GM19467 (cell line): ENCODE measurements around the gene SLC4A7.

Experiments used
- ATAC-seq: cut with Tn5 transposase; IDR thresholded peaks from one replicate; pipeline ENCODE4 v1.9.1; 2021; ENCODE audit warnings: mild to moderate bottlenecking, moderate library complexity; ENCODE audit not compliant: unreplicated experiment

Gene SLC4A7

DNA sequence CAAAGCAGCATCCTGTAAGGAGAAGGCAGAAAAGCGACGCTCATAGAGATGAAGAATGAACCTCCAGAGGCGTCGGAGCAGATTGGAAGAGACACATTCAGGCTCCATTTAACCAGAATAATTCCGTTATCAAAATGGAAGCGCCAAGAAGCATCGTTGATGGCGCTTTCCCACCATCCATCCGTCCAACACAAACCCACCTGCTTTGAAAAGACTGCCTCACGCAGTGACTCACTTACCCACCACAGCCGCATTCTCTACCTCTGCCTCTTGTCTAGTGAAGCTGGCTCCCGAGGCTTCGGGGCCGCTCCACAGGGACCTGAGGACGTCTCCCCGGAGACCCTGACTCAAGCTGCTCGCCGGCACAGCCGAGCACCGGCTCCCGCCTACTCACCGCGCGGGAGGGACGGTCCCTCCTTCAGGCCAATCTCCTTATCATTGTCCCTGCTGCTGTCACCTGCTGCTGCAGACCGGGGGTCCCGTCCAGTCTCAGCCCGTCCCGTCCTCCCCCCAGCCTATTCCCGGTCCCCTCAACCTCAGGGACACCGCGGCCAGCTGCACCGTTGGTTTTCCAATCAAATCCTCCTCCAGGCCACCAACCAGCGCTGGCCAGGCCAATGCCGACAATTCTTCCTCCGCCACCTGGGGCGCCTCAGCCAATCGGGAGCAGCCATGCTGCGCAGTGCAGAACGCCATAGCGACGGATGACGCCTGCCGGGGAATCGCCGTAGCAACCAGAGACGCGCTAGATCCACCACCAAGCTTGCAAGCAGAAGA lies 115.2 kb downstream of the SLC4A7 start, which contains the start of gene NEK10:
NEK10 (minus strand) TSS at position 553 of the 777 bp plus-strand sequence. CDS start 16,501 bp downstream, outside the sequence.
- peak; percentile 100 for ATAC-seq

DNA sequence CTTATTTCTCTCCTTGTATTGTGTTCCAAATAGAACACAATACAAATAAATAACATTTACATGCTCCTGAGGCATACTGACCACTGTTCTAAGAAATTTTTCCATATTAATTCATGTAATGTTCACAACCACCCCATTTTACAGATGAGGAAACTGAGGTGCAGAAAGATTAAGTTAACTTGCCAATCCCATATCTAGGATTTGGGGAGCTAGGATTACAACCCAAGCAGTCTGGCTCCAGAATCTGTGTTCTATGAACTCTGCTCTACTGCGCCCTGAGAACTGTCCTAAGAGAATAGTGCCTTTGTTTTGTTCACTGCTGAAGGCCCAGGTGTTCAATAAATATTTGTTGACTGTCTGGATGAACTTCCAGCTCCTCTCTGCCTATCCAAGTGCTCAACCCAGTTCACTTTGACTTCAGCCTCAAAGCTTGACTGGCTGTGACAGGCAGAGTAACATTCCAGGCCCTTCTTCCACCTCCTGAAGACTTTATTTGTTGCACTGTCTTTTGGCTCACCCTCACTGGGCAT lies 118.1 kb downstream of the SLC4A7 start:
- ATAC-seq, result no peak

DNA sequence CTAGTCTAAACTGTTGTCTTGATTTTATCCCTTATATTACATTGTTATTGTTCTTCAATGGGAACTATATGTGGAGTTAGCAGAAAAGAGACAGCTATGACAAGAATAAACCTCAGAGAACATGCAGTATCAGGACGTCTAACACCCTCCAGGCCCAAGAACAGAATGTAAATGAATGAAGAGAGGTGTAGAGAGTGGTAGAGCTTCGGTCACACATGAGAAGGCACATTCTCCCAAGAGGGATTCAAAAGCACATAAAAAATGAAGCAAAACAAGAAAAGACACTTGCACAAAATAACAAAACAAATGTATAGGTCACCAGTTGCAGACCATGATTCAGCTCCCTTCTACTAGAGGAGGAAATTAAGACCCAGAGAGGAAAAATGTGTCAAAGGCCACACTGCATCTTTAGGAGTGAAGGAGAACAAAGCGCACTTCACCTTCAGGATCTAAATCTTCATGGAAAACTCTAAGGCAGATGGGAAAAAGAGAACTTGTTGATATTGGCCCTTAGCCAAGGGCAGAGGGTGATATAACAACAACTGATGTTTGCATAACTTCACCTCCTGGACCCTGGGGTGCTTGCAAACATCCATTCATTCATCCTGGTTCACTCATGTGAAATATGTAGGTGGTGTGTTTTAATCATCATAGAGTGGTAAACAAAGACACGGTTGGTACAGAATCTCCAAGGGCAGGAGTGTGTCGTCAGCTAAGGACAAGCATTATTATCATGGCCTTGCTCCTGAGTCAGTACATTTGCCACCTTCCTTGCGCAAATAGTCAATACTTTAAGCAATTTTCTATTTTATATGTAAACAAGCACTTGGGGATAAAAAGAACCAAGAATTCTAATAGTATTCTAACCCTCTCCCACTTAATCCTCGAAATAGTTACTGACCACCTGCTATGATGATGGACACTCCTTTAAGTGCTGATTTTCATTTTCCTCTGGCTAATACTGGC lies 123.8 kb downstream of the SLC4A7 start:
- peak; percentile 50 for ATAC-seq

DNA sequence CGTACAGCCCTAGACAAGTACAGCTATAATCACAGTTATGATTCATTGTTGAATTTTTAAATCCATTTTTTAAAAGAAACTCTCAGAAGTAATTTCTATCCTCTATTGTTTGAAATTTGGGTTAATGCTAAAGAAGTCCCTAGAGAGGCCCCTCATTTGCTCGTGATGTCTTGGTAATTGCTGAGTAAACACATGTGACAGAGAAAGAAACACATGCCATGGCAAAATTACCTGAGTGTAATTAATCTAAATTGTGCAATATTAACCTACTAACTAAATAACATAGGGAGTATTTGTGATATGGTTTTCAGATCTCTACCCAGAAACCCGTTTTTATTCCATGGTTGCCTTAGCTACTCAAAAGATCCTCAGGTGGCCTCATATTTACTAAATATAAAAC lies 125.8 kb downstream of the SLC4A7 start:
- ATAC-seq, result no peak

DNA sequence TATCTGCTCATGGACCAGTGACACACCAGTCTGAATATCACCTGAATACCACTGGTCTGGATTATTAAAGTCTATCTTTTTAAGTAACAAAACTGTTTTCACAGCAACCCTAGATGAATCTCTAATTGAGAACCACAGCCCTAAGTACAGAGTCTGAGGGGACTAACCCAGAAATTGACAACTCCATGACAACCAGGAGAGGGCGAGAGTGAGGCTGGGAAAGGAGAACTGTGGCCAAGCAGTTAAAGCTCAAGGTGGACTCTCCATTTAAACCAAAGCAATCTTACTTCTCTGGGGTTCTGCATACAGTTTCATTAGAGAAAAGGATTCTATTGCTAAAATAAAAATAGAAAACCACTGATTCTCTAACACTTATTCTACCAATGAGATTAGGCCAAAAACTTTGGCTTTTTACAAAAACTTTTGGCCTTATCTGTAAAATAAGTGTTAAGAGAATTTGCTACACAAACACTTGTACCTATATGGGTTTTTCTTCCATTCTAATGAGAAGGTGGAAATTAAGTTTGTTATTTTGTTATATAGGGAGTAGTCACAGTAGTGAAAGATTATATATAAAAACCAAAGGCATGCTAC lies 126.4 kb downstream of the SLC4A7 start:
- ATAC-seq, result peak; percentile 80

DNA sequence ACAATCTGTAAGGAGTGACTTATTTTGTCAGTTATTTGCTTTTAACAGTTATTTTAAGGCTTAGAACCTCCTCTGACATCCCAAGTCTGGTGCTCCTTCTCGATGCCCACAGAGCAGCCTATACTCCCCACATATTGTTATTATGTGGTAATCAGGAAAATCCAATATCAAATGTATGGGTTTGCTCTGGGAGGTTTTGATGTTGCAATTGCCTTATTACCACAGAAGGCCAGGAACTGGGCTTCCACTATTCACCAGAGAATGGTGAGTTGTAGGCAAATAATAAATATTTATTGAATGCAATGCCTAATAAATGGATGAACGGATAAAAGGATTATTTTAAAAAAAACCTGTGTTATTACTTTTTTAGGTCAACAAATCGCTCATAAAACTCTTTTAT lies 127.2 kb downstream of the SLC4A7 start:
- no peak for ATAC-seq

DNA sequence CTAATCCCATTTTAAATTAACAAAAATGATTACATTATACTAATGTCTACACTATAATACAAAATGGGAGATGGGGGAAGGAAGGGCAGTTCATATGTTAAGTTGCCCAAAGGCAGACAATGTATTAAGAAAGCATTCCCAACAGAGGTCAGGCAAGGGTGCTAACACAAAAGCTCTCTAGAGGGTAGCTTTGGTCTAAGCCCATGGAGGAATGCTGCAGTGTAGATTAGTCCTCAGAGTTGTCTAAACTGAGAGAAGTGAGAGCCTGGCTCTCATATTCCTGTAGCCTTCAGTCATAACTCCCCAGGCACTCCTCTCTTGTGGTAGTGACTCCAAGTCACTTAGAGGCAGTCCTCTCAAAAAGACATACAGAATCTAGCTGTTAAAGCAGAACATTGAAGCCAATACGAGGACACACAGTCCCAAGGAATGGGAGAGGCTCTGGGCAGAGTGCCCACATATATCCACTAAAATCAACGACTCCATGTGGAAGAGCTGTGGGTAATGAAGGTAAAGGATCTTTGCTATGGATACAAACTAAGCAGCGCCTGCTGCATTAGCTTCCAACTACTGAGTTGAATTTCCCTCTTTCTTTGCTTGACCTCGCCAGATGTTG lies 129.5 kb downstream of the SLC4A7 start:
- no peak for ATAC-seq

DNA sequence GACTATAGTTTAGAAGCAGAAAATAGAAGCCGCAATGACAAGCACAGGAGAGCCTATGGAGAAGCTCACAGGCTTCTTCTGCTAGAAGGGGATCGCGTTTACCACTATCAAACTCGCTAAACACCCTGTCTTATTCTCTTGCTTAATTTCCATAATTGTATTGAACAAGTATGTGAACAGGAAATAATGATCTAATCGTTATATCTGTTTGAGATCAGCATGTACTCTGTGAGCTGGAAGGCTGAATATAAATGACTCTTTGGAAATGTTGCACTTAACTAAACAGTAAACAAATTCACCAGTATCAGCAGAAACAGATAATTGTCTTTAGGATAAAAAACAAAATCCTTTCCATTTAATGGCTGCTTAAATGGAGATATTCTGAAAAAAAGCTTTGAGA lies 130.0 kb downstream of the SLC4A7 start:
- no peak for ATAC-seq

DNA sequence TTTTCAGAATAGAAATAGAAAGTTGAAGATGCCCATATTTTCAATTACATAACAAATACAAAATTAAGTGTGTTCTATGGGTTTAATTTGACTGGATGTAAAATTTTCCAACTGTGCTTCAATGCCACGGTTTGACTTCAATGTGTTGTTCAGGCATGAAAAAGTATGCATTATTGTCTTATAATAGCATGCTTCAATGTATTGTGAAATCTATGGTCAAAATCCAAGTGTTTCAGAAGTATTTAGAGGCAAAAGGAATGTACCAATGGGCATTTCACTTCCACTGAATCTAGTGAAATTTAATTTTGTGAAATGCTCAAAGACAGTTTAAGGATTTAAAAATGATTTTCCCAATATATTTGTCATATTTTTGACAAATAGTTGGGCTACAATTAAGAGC lies 131.0 kb downstream of the SLC4A7 start:
- no peak for ATAC-seq

DNA sequence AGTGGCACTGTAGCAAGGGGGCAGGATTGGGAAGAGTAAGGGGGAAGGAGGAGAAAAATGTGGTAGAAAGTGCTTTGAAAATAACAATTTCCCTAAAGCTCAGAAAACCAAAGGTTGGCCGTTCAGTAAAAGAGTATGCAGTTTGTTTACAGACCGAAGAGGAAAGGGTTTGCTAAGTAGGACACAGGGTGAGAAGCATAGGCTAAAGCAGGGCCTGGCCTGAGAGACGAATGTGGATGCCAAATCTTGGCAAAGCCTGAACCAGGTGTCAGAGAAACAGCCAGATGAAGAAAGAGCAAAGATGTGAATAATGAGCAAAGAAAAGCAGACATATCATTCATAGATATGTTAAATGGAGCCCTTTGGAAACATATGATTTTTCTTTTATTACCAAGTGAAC lies 132.1 kb downstream of the SLC4A7 start:
- ATAC-seq, result no peak

DNA sequence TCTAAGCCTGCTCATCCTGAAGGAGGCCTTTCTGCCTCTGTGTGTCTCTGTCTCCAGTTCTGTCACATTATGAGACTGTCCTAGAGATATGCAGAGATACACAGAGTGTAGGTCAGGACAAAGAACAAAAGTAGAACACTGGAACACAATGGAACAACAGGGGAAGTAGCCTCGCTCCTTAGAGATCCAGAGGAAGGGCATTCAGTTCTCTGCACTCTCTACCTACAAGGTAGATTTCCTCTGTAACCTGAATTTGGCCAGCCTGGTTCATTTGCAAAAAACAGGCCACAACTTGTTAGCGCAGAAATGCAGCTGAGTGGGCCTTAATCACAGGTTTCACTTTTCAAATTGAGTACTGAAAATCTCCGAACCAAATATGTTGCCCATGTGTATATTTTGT lies 134.4 kb downstream of the SLC4A7 start:
- ATAC-seq, result peak; percentile 50

DNA sequence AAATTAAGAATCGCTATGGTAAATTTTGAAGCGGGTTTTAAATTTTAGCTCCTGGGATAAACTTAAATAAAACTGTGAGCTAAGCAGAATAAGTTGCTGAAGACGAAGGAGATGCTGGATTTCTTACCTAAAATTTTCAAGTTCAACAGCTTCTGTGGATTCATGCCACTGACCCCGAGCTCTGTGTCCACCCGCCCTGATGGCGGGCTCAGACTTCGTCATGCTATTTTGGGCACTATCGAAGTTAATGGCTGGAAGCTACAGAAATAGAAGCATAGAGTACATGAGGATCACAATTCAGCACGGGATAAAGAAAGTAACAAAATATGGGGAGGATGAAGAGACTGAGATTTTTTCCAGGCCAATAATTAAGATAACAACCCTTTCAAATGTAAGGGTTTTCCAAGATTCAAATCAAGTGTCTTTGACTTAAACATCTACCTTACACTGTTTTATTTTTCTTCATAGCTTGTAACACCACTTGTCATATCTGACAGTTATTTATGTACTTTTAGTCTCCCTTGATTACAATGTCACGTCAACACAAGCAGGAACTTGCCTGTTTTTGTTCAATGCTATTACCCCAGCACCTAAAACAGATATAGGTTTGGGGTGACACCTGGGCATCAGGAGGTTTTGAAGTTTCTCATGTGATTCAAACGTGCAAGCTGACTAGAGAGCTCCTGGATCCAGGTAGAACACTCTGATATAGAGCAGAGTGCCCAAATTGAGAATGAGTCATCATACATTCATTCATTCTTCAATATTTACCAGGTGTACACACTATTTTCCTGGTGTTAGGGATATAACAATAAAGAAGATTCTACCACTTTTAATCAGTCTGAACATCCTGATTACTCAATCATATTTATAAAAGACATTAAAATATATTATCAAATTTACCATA lies 138.0 kb downstream of the SLC4A7 start:
- no peak for ATAC-seq

DNA sequence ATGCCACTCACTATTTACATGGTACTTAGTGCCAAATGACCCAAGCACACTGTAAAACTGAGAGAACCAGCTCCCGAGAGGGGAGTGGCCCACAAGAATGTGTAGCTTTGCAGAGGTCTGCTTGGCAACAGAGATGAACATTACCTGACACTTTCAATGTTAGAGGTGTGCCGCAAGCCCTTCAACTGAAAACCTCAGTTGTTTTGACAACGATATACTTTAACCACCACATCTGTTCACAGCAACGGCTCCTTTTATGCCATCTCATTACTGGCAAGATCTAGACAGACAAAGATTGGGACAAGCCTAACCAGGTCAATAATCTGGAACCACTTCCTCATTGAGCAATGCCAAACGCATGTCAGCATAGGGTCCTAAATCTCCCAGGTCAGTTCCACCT lies 138.7 kb downstream of the SLC4A7 start:
- ATAC-seq, result no peak

DNA sequence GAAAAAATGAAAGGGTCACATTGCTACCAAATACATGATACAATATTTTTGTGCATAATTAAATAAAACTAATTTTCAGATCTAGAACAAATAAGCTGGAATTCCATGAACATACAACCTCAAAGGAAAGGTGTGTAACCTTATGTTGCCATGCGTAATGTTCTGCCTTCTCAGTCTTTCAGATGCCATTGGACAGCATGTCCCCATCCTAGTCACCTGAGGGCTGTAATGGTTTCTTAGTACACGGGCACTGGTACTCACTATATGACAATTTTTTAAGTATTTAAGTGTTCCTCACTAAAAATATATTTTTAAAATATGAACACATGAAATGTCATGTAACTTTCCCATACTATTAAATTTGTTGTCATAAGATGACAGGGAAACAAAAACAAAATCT lies 139.1 kb downstream of the SLC4A7 start:
- ATAC-seq, result no peak

DNA sequence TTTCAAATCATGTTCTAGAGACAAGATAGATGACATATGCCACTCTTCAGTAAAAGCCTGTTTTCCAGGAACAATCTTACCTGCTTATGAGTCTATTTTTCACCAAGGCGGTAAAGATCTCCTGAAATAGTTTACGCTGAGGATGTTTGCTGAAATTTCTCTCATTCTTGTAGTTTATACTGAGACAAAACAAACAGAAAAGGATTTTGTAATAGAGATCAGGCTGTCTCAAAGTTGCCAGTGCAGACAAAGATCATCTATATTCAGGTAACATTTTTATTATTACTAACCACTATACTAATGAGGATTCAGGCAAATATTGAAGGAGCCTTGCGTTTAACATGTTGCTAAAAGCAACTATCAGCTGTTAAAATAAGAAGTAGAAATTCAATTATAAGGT lies 140.0 kb downstream of the SLC4A7 start:
- ATAC-seq, result no peak

DNA sequence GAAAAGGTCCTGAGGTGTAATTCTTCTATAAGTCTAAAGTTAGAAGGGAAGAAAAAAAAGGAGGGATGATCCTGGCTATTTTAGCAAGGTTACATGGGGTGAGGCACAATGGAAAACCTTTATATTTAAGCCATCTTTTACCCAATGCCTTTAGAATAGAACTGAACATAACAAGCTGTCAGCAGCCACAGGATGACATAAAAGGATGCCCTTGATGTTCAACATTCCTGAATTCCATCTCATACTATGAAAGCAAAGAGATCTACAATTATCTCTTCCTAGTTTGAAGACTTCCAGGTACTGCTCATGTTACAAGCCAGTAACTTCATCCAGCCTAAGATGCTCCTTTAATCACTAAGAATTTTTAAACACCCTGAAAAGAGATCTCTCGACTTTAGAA lies 141.9 kb downstream of the SLC4A7 start:
- ATAC-seq, result no peak

DNA sequence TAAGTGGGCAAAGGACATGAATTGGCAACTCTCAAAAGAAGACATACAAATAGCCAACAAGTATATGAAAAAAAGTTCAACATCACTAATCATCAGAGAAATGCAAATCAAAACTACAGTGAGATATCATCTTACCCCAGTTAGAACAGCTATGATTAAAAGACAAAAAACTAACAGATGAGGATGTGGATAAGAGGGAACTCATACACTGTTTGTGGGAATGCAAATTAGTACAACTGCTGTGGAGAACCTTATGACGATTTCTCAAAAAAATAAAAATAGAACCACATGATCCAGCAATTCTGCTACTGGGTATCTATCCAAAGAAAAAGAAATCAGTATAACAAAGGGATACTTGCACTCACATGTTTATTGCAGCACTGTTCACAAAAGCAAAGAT lies 143.7 kb downstream of the SLC4A7 start:
- no peak for ATAC-seq

DNA sequence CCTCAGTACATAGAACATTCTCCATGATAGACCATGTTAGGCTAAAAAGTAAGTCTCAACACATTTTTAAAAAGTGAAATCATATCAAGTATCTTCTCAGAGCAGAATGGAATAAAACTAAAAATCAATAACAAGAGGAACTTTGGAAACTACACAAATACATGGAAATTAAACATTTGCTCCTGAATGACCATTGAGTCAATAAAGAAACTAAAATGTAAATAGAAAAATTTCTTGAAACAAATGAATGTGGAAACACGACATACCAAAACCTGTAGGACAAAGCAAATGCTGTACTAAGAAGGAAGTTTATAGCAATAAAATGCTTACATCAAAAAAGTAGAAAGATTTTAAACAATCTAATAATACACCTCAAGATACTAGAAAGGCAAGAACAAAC lies 148.6 kb downstream of the SLC4A7 start:
- ATAC-seq, result no peak

DNA sequence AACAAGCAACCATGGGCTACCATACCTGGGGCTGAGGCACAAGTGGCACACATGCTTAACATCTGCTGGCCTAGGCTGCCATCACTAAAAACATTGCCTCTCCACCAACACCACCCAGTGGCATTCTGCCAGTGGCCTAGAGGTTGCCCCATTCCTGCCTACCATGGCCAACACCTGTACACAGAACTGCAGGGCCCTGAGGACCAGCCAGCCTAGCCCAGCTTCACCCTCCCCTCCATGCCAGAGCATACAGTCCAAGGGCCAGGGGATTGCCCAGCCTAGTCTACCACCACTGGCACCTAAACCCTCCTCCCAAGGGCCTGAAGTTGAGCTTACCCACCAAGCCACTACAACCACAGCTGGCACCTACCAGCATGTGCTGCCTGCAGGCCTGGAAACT lies 150.3 kb downstream of the SLC4A7 start:
- ATAC-seq, result no peak
